Subcutaneous abdominal adipose tissue (tissue), 5 donors: ENCODE measurements around the gene INPP5K.

Experiments
- H3K27ac ChIP-seq: one replicate; pipeline ENCODE4 v1.7.0; 2013; ENCODE audit warnings: low read depth, mild to moderate bottlenecking, inconsistent platforms, low read length, moderate library complexity
- H3K27me3 ChIP-seq, 5 donors: one replicate each; pipeline ENCODE4 v1.7.0; 2013; ENCODE audit warnings: low read length in 5 of 5, inconsistent platforms in 1 of 5; ENCODE audit not compliant: control insufficient read depth in 5 of 5, insufficient read depth in 4 of 5
- H3K36me3 ChIP-seq, 5 donors: one replicate each; pipeline ENCODE4 v1.7.0; 2013; ENCODE audit warnings: low read length in 5 of 5; ENCODE audit not compliant: control insufficient read depth in 5 of 5, insufficient read depth in 5 of 5
- H3K4me1 ChIP-seq, 5 donors: one replicate each; pipeline ENCODE4 v1.7.0; 2013; ENCODE audit warnings: low read length in 5 of 5, mild to moderate bottlenecking in 3 of 5, moderate library complexity in 1 of 5; ENCODE audit not compliant: control insufficient read depth in 5 of 5, insufficient read depth in 5 of 5
- H3K4me3 ChIP-seq, 5 donors: one replicate each; pipeline ENCODE4 v1.7.0; 2013; ENCODE audit warnings: low read length in 5 of 5, low read depth in 1 of 5
- H3K9ac ChIP-seq, 5 donors: one replicate each; pipeline ENCODE4 v1.7.0; 2013; ENCODE audit warnings: low read length in 5 of 5, mild to moderate bottlenecking in 4 of 5, moderate library complexity in 3 of 5
- H3K9me3 ChIP-seq, 5 donors: one replicate each; pipeline ENCODE4 v1.7.0; 2013; ENCODE audit warnings: low read length in 5 of 5; ENCODE audit not compliant: control insufficient read depth in 5 of 5
- donor health status: healthy.
- donor health status: healthy.
- donor health status: healthy.
- donor health status: healthy.
- donor health status: healthy.

Gene INPP5K

DNA sequence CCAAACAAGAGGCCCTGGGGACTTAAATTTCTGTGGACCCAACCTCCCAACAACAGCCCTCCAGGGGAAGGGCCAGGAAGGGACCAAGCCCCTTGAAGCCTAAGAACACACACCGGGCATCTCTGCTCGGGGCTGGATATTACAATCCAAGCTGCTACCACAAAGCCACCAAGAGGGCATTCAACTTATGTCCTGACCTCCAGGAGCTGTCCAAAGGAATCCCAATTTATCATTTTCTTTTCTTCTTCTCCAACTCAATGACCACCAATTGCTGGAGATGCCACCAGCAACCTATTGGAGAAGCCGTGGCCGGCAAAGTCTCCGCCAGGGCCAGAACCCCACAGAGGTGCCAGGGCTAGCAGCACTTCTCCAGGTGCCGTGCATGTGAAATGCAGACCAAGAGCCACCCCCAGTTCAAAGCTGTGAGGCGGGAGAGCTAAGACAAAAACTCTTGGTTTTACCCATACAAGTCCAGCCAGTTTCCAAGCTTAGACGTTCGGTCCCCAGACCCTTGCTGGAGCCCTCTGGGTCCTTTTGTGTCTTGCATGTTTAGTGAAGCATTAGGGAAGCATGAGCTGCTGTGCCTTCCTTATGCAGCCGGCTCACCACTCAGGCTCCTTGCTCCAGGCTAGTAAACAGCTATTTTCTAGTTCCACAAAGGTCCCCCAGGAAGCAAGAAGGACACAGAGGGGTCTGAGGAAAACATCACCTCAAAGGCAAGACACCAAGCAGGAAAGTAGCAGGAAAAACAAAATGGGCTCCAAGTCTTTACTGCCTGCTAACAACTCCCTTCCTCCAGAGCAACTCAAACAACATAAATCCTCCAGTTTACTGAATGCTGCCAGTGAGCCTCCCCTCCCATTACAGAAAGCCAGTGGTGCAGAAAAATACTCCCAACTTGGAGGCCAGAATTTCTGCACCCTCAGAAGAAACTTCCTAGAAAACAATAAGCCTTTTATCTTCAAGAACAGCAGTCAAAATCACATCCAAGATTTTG is 42.9 kb upstream of the INPP5K start:
- Histone ChIP-seq H3K36me3 (peaks cover 0 to 17% (median 7%) of the 10 kb centered on the region in 5 donors), H3K4me1 (peaks cover 2 to 58% (median 38%) of the 10 kb centered on the region in 5 donors), H3K4me3 (no peak overlapping the region), H3K27me3 (no peaks in the 10 kb centered on the region), H3K27ac (no peak overlapping the region), H3K9ac (no peak overlapping the region), H3K9me3 (no peaks in the 10 kb centered on the region)

DNA sequence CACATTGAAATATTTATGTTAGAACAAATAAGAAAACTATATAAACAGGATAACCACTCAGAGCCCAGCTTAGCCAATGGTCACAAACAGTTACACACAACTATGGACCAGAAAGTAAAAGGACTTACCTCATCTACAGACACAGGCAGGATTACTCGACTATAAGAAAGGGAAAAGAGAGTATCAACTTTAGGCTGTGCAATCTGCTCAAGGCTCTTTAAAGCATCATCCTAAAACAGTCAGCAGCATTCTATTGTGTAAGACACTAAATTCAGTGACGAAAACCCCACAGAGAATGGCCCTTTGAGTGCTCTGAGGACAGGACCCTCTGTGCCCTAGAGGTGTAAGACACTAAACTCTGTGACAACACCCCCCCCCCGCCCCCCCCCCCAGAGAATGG is 42.0 kb upstream of the INPP5K start:
- no peak overlapping the region for H3K27ac ChIP-seq
- peaks cover 2 to 58% (median 38%) of the 10 kb centered on the region in 5 donors for H3K4me1 ChIP-seq
- H3K36me3 ChIP-seq: peaks cover 0 to 22% (median 7%) of the 10 kb centered on the region in 5 donors

DNA sequence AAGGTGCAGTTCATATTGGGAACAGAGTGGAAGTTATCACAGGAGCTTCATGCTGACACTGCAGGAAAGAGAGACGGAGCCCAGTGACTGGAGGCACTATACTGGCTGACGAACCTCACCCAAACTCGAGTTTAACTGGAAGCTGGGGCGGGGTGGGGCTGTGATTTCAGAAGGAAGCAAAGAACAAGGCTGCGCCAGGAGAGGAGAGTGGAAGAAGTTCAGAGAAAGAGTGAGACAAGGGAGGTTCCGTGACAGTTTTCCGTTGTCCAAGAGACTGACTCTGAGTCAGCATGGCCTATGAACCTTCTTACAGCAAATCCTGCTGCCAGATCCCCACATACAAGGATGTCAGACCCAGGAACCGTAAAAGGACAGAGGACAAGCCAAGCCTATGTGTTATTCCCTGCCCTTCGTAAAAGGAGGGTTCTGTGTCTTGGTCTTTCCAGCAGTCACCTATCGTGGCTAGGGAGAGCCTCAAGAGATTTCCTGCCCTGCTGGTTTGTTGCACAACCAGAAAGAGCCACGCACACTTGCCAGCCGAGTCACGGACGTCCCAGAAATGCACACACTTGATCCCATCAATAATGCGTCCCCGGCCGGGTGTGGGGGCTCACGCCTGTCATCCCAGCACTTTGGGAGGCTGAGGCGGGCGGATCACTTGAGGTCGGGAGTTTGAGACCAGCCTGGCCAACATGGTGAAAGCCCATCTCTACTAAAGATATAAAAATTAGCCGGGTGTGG is 41.1 kb upstream of the INPP5K start:
- Histone ChIP-seq H3K9ac (peak overlapping the region in 1 of 5 donors; percentile 29), H3K9me3 (no peaks in the 10 kb centered on the region), H3K4me3 (no peak overlapping the region), H3K27ac (no peak overlapping the region), H3K27me3 (no peaks in the 10 kb centered on the region), H3K36me3 (peaks cover 1 to 23% (median 13%) of the 10 kb centered on the region in 5 donors), H3K4me1 (peaks cover 2 to 53% (median 32%) of the 10 kb centered on the region in 5 donors)

More for the DNA sequence above, 42.0 kb upstream of the INPP5K start:
- H3K4me3 ChIP-seq: no peak overlapping the region
- H3K27me3 ChIP-seq: no peaks in the 10 kb centered on the region
- H3K9me3 ChIP-seq: no peaks in the 10 kb centered on the region
- no peak overlapping the region for H3K9ac ChIP-seq

DNA sequence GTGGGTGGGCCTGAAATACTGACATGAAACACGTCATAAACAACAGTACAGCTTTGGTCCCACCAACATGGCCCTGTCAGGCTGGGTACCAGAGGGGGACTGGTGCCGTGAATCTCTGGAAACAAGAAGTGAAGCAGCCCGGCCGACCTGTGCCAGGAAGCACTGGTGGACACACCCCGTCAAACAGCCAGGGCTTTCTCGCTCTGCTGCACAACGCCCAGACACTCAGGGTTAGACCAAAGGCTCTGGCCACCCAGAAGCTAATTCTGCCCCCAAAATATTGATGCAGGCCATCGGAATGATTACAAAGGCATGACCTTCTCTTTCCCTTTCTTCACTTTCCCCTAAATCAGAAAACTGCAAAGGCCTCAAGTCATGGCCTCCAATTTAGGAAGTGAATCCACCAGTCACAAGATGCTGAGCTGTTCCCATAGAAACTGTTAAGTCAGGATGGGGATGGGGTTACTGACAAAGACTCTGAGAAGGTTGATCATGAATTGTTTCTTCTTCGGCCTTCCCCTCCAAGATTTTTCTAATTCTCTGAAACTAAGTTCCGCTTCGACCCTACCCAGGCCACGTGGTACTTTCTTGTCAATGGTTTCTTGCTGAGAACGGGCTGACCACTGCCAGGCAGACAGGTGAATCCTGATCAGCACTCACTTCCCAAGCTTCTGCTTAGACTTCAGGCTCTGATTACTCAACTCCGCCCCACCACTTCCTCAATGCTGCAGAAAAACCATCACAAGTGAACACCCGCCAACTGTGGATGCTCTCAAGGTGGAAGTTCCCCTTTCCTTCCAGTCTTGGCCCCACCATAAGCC is 39.4 kb upstream of the INPP5K start:
- H3K27ac ChIP-seq: peak overlapping the region; percentile 40
- H3K4me1 ChIP-seq: peaks cover 2 to 43% (median 23%) of the 10 kb centered on the region in 5 donors

DNA sequence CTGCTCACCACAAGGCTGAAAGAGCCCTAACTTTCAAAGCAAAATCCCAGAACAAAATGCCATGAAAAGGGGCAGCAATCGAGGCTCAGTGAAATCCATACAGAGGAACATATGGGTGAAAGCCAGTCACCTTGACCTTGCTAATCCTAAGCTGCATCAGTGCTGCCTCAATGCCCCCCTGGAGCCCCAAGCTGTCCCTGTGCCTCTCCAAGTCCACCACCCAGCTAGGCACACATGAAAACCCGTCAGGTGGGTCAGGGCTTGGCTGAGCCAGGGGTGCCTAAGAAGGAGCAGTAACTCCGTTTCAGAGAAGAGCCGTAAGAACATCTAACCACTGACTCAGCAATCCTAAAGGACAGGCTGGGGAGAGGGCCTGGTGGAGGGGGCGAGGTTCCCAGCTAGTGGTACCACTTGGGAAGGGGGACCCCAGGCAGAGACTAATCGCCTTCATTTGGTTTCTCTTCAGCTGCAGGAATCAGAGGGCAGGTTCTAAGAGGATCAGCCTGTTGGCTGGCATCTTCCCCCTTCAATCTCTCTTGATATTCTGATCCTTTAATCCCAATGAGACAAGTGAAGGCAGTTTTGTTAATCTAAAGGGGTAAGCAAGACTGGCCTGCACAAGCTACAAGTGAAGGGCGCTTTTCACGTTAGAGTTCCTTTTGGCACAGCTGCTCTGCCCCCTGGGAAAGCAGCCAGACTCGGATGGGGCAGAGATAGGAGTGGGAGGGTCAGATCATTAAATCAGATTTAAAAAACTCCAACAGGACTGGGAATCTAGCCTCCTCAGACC is 38.5 kb upstream of the INPP5K start:
- Histone ChIP-seq H3K36me3 (peaks cover 7 to 49% (median 36%) of the 10 kb centered on the region in 5 donors), H3K9ac (peak overlapping the region in 1 of 5 donors; percentile 22), H3K4me1 (peaks cover 0 to 34% (median 18%) of the 10 kb centered on the region in 5 donors), H3K4me3 (no peak overlapping the region), H3K9me3 (no peaks in the 10 kb centered on the region), H3K27ac (peak overlapping the region; percentile 40), H3K27me3 (no peaks in the 10 kb centered on the region)

More for the DNA sequence above, 39.4 kb upstream of the INPP5K start:
- Histone ChIP-seq H3K4me3 (no peak overlapping the region), H3K9me3 (no peaks in the 10 kb centered on the region), H3K36me3 (peaks cover 7 to 40% (median 27%) of the 10 kb centered on the region in 5 donors), H3K27me3 (no peaks in the 10 kb centered on the region), H3K9ac (peak overlapping the region in 2 of 5 donors; percentile 22 to 33)

DNA sequence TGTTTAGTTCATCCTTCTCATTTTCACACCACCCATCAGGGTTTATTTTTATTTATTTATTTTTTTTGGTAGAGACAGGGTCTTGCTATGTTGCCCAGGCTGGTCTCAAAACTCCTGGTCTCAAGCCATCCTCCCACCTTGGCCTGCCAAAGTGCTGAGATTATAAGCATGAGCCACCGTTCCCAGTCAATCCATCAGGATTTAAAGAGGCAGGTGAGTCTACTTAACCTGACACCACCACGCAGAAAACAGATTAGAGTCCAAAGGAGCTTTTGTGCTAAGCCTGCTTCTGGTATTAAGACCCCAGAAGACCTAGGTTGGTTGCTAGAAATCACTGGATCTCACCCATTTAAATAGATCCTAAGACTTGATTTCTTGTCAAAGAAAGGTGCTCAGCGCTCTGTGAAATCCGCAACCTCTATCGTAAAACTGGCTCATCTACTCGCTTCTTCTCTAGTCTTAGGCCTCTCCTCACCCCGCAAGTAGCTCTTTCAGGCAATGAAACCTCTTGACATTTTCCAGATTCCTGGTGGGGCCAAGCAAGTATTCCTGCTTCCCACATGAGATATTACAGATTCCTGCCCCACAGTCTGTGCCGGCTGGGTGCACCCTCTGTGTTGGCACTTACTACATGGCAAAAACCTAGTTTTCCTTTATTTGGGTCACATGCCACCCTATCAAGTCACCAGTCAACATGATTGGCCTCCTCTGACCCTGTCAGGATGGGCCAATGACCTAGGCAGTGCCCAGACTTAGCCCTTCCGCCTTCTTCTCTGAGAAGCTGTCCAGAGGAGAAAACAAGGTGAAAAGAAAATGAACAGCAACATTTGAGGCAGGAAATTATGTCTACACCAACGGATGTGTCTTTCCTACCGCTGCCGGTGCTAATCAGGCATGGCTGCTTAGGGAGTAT is 37.2 kb upstream of the INPP5K start:
- Histone ChIP-seq H3K4me1 (peaks cover 0 to 26% (median 18%) of the 10 kb centered on the region in 5 donors), H3K27me3 (no peaks in the 10 kb centered on the region), H3K9me3 (no peaks in the 10 kb centered on the region), H3K27ac (no peak overlapping the region), H3K4me3 (no peak overlapping the region), H3K36me3 (peaks cover 7 to 60% (median 42%) of the 10 kb centered on the region in 5 donors), H3K9ac (peak overlapping the region in 1 of 5 donors; percentile 9)

DNA sequence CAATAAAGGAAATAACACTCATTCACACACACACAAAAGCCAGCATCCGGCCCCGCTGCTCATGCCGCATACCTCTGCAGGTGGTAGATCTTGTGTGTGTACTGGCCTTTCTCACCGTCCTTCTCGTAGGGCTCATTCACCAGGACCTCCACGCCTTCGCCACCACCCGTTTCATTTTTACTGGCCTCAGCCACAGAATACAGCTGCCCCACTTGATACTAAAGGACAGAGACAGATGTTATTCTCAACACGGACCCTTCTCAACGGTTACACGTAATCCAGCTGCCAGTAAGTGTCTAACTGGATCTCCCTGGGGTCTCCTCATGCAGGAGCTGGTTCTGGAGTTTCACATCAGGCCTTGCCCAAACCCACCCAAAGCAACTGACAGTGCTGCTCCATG is 36.5 kb upstream of the INPP5K start:
- no peak overlapping the region for H3K9ac ChIP-seq
- H3K4me3 ChIP-seq: no peak overlapping the region
- H3K4me1 ChIP-seq: peaks cover 0 to 26% (median 18%) of the 10 kb centered on the region in 5 donors
- H3K27me3 ChIP-seq: no peaks in the 10 kb centered on the region
- no peak overlapping the region for H3K27ac ChIP-seq
- H3K9me3 ChIP-seq: no peaks in the 10 kb centered on the region
- H3K36me3 ChIP-seq: peaks cover 7 to 67% (median 48%) of the 10 kb centered on the region in 5 donors

DNA sequence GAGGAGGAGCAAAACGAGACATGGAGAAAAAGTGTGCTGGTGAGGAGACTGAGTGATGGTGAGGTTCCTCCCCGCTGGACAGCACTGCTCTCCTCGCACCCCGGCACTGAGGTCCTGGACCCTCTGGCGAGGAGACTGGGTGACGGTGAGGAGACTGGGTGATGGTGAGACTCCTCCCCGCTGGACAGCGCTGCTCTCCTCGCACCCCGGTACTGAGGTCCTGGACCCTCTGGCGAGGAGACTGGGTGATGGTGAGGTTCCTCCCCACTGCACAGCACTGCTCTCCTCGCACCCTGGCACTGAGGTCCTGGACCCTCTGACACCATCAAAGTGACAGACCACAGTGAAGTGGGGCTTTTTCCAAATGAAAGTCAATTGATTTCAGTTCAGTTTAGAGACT is 35.3 kb upstream of the INPP5K start:
- Histone ChIP-seq H3K9ac (no peak overlapping the region), H3K4me3 (no peak overlapping the region), H3K36me3 (peaks cover 7 to 69% (median 51%) of the 10 kb centered on the region in 5 donors), H3K27ac (no peak overlapping the region), H3K27me3 (no peaks in the 10 kb centered on the region), H3K9me3 (no peaks in the 10 kb centered on the region), H3K4me1 (peaks cover 0 to 17% (median 12%) of the 10 kb centered on the region in 5 donors)
